HG03103 (cell line): ENCODE measurements around the gene MFRP.
"Not testable (repeated sequence)": the region's sequence is repeated elsewhere in the genome, so short reads cannot be mapped to it uniquely, and the experiment has no call there.

Source experiments
- ATAC-seq: cut with Tn5 transposase; IDR thresholded peaks from one replicate; pipeline ENCODE4 v1.9.1; 2021; ENCODE audit warnings: low read depth; ENCODE audit not compliant: unreplicated experiment

The MFRP gene

DNA sequence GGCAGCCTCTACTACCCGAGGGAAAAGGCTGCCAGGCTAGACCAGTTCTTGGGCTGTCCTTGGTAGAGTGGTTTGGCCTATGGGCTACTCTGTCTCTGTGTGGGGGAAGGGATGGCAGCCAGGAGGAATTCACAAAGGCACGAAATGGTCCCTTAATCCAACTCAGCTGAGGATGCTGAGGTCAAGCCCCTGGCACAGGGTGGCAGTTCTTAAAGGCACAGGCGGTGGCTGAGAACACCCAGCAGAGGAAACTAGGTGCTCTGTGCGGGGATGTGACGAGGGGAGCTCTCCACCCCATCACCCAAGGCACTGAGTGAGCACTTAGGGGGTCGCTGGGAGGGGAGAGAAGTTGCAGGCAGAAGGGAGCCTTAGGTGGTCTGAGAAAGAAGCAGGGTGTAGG lies at the start of gene MFRP:
Gene MFRP (minus strand): TSS at position 101 of the 400 bp plus-strand sequence. CDS start 192 bp downstream, outside the sequence.
- no peak for ATAC-seq

GRCh38 chr11:119391275-119391674 lies 44.8 kb upstream of the MFRP start:
- ATAC-seq = no peak

DNA sequence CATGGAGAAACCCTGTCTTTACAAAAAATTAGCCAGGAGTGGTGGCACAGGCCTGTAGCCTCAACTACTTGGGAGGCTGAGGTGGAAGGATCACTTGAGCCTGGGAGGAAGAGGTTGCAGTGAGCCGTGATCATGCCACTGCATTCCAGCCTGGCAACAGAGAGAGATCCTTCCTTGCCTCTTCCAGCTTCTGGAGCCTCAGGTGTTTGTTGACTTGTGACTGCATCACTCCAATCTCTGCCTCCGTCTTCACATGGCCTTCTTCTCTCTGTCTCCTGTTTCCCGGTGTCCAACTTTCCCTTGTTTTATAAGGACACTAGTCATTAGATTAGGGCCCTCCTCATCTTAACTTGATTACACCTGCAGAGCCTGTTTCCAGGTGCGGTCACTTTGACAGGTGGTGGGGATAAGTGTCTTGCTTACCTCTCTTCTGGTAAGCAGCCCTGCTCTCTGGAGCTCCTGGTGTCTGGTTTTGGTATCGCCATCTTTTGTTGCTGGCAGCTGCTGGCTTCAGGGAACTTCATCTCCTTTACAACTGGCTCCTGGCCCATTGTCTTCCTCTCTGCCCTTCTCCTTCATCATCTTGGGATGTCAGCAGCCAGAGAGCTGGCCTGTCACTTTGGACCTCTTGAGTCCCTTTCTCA lies 43.2 kb upstream of the MFRP start:
- ATAC-seq = no peak

DNA sequence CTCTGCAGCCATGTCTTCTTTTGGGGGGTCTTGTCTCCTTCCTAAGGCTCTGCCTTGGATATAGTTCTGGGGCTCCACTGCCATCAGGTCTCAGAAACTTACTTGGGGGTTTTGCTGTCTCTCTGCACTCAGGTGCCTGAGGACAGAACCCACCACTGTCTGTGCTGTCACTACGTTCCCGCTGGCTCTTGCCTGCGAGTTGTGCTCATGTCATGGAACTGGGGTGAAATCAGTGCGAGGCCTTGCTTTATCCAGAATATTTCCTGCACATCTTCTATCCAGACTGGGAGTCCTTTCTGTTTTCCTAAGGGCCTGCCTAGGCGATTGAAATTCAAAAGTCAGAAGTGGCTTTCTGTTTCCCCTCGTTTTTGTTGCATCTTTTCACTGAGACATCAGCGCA lies 41.6 kb upstream of the MFRP start:
- ATAC-seq = no peak

- no peak for ATAC-seq
Observed at GRCh38 chr11:119384332-119384731, 37.8 kb upstream of the MFRP start.

- ATAC-seq = not testable (repeated sequence)
Observed at GRCh38 chr11:119382513-119382912, 36.0 kb upstream of the MFRP start.

GRCh38 chr11:119382101-119382500 lies 35.6 kb upstream of the MFRP start:
- ATAC-seq = no peak

- peak; percentile 97 for ATAC-seq
Observed at GRCh38 chr11:119381181-119381988, 34.9 kb upstream of the MFRP start, which contains the start of gene USP2. Gene USP2, minus strand, starts transcription at chr11:119381690. Its CDS starts 8,210 bp downstream, at chr11:119373480.

DNA sequence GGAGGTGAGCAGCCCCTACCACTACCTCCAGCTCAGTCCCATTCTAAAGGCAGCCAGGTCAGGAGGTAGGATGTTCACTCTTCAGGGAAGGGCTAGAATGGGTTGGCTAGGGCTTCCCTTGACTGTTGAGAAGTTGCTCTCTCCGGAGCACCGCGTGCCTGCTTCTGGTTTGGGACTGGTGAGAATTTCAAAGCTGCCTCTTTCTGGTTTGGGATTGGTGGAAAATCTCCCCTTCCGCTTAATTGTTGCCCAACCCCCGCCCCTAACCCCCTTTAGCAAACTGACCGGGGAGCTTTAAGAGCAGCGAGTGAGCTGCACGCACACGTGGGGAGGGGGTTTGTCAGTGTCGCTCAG lies 34.3 kb upstream of the MFRP start:
- no peak for ATAC-seq

- no peak for ATAC-seq
Observed at GRCh38 chr11:119380160-119380826, 33.8 kb upstream of the MFRP start.

DNA sequence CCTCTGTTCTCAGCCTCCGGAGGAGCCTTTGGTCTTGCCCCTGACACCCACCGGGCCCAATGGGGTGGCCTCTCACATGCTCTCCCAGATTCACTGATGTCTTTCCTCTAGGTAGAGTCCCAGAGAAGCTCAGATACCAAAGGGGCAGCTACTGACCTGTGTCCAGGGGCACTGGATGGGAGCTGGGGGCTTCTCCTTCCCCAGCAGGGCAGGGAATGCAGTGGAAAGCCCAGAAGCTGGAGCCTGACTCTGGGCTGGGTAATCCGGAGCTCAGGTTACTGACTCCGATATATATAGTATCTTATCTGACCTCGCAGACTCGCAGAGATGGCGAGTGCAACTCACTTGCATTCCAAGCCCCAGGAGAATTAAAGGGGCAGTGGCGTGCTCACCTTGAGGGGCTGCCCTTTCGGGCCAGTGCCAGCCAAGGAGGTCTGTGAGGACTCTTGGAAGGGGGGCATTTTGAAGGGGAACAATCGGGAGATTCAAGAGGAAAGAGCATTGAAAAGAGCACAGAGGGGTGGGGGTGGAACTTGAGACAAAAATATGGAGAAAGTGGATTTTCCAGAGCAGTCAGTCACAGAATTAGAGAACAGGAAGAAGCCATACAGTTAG lies 32.5 kb upstream of the MFRP start:
- no peak for ATAC-seq

- ATAC-seq = no peak
Observed at GRCh38 chr11:119377961-119378667, 31.6 kb upstream of the MFRP start.

- ATAC-seq = no peak
Observed at GRCh38 chr11:119377112-119377901, 30.8 kb upstream of the MFRP start.

GRCh38 chr11:119376197-119376847 lies 29.8 kb upstream of the MFRP start:
- no peak for ATAC-seq

- no peak for ATAC-seq
Observed at GRCh38 chr11:119375337-119376196, 29.1 kb upstream of the MFRP start.

DNA sequence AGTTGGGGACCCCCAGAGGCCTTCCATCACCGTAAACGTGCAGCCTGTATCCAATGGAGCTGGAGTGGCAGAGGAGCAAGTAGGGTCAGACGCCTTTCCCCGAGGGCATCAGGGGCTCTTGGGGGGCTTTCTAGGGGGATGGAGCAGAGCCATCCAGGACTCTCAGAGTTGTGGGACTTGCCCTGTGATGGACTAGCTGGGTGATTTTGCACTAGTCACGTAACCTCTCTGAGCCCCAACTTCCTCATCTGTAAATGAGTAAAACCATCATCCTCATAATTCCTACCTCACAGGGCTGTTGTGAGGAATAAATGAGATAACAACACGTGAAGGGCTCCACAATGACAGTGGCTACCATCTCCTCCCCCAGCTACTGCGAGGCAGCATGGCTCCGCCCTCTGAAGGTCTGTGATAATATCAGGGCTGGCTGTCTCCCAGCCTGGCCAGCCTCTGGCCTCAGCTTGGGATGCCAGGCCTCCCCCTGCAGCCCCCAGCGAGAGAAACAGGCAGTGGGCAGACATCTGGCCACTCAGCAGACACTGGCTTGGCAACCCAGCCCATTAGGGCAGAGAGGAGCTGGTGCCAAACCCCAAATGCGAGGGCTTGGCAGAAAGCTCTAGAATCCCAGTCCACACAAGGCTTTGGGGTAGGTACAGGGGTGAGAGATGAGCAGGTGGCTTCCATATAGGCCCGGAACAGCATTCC lies 28.3 kb upstream of the MFRP start:
- ATAC-seq = no peak

DNA sequence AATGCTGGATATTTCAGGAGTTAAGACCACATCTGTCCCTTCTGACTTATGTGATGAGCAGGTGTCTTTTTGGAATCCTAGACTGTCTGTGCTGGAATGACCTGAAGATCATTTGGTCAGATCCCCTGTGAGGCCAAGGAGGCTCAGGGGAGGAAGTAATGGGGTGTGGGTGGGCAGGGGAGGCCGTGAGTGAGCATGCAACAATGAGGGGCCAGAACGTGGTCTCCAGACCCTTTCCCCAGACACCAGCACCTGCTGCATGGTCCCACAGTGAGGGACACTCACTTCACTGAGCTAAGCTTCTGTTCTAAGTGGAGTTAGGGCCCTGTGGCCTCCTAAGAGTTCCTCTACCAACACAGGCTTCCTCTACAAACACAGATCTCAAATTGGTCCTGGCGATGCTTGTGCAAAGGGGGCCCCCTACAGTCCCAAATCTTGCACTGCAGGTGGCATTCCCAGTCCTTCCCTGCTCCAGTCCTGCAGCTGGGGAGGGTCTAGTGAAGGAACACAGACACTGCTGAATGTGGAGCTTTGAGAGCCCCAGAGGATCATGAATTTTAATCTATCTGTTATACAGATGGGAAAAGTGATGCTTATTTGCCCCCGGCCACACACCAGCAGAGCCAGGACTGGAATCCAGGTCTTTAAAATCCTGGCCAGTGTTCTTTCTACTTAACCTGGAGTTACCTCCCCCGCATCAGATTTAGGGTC lies 27.6 kb upstream of the MFRP start:
- no peak for ATAC-seq
